Erythroblast (primary cell): ENCODE data around the gene SMIM27.
A peak's percentile ranks its signal among the peaks of the same experiment; 100 is the strongest.
"Not testable (repeated sequence)": the region's sequence is repeated elsewhere in the genome, so short reads cannot be mapped to it uniquely, and the experiment has no call there.

Experiments
- DNase-seq, 2 experiments: peaks; one replicate each; lab custom pipeline; 2025; lab: John Stamatoyannopoulos, UW
- GATA1 ChIP-seq: IDR thresholded peaks from 2 replicates; pipeline ENCODE4 v1.6.1; 2011; ENCODE audit warnings: low read depth, mild to moderate bottlenecking, control low read depth, low read length, moderate library complexity
- POLR2A ChIP-seq: IDR thresholded peaks from 2 replicates; pipeline ENCODE4 v1.6.1; 2011; ENCODE audit warnings: mild to moderate bottlenecking, low read length

The SMIM27 gene, protein sequence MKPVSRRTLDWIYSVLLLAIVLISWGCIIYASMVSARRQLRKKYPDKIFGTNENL

DNA sequence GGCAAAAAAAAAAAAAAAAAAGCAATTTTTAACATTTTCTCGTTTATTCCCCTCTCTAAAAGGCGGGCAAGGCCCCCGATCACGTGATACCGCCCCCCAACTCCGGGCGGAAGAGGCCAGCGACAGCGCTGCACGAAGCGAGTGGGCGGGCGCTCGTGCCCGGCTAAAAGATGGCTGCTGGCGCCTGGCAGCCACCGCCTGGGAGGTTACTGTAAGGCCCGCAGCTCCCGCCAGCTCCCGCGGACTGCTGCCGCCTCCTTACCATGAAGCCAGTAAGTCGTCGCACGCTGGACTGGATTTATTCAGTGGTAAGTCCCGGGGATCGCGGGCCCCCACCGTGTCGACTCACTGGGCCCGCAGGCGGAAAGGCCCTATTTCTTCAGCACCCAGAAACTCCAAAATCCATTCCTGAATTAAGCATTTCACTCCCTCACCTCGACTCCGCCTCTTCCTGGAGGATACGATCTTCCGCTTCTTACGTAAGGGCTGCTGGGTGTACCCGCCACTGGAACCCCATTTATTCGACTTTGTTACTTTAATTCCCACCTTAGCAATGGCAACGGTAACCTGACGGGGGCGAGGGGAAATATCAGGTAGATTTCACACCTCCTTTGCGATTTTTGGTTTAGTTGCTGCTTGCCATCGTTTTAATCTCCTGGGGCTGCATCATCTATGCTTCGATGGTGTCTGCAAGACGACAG is at the start of gene SMIM27, which contains the start of gene TOPORS:
TSS of gene SMIM27 (plus strand) at position 156 of the 701 bp plus-strand sequence. CDS start at position 264, 108 bp downstream.
TSS of gene TOPORS (minus strand) at position 415 of the 701 bp plus-strand sequence. CDS start at position 265, 150 bp downstream.
- DNase-seq, result peak; percentile 95 to 96
- TF ChIP-seq POLR2A, result peak; percentile 93
- TF ChIP-seq GATA1, result no peak

DNA sequence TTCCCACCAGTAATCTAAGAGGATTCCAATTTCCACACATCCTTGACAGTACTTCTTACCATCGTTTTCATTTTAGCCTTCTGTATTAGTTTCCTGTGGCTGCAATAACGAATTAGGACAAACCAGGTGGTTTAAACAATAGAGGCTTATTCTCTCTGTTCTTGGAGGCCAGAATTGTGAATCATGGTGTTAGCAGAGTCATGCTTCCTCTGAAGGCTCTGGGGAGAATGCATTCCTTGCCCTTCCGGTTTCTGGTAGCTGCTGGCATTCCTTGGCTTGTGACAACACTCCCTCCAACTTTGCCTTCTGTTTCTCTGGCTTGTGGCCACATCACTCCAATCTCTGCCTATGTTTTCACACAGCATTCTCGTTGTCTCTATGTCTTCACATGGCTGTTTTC is 49.7 kb upstream of the SMIM27 start:
- no peak for DNase-seq
- TF ChIP-seq GATA1, result no peak

DNA sequence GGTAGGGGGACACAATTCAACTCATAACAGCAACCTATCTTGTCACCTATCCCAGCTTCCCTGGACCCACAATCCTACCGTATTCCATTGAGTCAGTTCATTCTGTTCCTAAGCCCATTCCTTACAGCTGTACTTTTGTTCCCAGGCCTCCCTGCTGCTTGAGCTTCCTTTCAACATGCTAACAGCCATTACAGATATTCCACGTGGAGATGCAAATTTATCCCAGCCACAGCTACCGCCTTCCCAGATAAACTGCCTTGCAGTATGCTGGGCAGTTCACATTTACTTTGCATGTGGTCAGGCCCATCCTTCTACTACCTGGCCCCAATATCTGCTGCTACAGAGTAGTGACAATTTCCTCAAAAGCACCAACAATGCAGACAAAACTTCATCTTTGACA is 49.1 kb upstream of the SMIM27 start:
- no peak for DNase-seq

DNA sequence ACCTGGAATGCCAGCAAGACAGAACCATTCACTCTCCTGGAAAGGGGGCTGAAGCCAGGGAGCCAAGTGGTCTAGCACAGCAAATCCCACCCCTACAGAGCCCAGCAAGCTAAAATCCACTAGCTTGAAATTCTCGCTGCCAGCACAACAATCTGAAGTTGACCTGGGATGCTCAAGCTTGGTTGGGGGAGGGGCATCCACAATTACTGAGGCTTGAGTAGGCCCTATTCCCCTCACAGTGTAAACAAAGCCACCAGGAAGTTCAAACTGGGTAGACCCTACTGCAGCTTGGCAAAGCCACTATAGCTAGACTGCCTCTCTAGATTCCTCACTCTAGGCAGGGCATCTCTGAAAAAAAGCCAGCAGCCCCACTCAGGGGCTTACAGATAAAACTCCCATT is 43.4 kb upstream of the SMIM27 start:
- DNase-seq, result no peak
- TF ChIP-seq GATA1 (no peak), POLR2A (no peak)

More for the DNA sequence above, 49.1 kb upstream of the SMIM27 start:
- TF ChIP-seq GATA1 (no peak), POLR2A (no peak)

DNA sequence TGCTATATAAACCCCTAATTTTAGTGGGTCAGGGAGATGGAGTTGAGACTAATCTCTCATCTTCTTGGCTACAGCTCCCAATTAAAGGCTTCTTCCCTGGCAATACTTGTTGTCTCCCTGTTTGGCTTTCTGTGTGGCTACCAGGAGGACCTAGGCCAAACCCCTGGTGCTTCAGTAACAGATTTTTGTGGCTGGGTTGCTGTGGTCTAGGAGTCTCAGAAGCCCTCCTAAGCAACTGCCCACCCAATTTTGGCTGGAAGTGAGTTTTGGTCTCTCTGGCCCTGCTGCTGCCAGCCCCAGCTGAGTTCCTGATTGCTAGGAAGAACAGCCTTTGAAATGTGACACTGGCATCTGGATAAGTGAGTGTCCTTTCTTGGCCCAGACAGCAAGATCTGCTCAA is 35.9 kb upstream of the SMIM27 start:
- DNase-seq, result no peak
- TF ChIP-seq POLR2A, result no peak
- no peak for TF ChIP-seq GATA1

DNA sequence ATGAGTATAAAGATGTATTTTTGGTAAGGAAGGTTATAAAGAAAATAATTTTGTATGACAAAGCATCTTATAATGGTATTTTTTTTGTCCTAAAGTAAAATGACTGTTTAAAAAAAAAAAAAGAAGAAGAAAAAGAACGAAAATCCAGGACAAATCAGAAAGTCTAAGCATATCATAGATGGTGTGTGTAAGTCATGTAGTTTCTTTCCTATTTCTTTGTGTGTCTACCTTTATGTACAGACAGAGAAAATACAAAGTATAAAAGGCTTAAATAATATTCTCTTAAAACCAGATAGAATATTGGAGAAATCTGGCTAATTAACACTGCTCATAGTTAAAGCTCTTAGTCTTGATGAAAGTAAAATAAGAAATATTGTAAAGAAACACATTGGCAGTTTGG is 33.9 kb upstream of the SMIM27 start:
- TF ChIP-seq POLR2A (no peak), GATA1 (no peak)
- DNase-seq, result no peak

DNA sequence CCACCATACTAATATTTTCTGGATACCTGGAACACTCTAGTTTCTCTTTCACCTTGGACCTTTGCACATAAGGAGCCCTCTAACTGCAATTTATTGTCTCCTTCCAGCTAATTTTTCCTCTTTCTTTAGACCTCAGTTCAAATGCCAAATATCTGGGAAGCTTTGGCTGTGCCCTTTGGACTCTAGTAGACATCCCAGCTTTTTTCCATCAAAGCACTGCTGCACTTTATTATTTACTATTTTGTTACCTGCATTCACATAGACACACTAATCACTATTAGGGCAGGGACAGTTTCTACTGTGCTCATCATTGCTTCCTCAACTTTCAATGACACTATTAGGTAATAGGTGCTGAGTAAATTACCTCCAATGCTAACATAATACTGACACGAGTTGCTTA is 28.2 kb upstream of the SMIM27 start:
- no peak for DNase-seq
- TF ChIP-seq GATA1, result no peak
- TF ChIP-seq POLR2A, result no peak

DNA sequence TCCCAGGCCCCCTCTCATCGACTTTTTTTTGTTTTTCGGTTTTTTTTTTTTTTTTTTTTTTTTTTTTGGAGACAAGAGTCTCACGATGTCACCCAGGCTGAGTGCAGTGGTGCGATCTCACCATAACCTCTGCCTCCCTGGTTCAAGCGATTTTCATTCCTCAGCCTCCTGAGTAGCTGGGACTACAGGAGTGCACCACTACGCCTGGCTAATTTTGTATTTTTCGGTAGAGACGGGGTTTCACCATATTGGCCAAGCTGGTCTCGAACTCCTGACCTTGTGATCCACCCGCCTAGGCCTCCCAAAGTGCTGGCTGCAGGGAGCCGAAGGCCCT is 27.6 kb upstream of the SMIM27 start:
- DNase-seq, result not testable (repeated sequence)

DNA sequence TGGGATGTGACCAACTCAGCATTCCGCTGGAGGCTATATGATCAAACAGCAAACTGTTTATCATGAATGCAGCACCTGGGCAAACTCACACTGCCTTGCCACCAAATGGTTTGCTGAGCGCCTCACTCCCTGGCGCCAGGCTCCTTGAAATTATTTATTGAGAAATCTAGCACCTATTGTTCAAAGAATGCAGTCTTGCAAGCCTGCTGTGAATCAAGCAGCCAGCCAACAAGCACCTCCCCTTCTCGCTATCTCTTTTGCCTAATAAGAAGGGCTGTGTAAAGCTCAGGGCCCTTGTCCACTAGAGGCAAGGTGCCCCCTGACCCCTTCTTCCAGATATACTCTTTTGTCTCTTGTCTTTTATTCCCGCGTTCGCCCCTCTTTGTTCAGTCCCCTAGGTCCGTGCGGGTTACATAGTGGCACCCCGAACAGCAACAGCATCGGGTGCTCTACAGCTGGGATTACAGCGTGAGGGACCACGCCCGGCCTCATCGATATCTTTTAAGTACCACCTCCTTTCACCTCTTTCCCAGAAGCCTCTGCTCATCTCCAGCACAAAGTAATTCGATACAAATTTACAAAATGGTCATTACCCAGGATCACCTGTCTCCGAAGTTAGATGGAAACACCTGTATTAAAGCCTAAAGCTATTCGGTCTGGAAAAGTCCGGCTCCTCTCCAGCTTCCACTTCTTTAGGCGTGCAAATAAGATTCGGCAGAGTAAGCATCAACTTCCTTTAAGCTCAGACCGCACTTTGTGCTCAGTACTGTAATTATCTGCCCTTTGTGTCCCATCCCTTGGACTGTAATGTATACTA is 27.0 kb upstream of the SMIM27 start:
- no peak for TF ChIP-seq POLR2A
- DNase-seq, result peak; percentile 29 to 43

DNA sequence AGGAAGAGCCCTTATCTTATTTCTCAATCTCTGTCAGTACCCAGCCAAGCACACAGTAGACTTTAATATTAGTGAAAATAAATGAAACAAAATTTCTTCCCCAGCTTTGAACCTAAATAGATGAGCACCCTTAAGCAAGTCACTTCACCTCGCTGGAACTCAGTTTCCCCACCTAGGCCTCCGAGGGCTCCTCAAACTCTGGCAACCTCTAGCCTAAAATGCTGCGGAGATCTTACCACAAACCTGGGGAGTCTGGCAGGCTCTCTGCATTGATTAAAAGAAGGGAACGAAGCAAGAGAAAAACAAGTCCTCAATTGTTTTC is 26.5 kb upstream of the SMIM27 start:
- TF ChIP-seq POLR2A (no peak), GATA1 (no peak)
- peak; percentile 57 to 58 for DNase-seq

DNA sequence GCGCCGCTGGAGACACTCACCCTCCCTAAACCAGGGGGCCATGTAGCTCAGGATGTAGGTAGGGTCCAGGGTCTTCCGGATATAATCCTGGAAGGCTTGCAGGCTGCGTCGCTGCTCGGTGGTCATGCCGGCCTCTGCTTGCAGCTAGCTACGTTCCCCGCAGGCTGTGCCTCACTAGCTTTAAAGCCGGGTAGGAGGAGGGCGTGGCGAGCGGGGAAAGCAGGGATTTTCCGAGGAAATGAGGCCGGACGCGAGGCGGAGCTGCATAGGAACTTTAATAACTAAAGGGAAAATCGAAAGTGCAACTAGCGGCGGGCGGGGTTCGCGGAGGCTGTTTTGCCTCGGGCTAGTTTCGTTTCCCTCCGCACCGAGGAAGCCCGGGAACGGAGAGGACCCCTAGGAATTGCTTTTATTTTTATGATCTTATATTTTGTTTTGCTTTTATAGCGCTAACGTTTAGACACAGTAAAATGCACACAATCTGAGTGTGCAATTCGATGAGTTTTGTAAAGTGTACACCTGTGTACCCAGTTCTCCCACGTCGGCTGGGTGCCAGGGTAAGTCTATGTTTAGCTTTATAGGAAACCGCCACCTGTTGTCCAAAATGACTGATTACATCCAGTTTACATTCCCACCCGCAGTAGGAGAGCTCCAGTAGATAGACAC is 26.0 kb upstream of the SMIM27 start, which contains the start of gene RIGI:
TSS of gene RIGI (minus strand) at position 156 of the 666 bp plus-strand sequence. CDS start at position 126, 30 bp downstream.
- peak; percentile 82 to 89 for DNase-seq
- no peak for TF ChIP-seq POLR2A
- no peak for TF ChIP-seq GATA1

DNA sequence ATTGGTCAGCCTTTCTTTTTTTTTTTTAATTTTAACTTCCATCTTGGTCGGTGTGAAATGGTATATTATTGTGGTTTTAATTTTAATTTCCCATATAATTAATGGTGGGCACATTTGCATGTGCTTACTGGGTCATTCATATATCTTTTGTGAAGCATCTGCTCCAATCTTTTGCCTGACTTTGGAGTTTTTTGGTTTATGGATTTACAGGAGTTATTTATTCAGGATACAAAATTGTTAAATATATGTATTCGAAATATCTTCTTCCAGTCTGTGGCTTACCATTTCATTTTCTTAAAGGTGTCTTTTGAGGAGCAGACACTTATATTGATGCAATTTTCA is 25.4 kb upstream of the SMIM27 start:
- TF ChIP-seq GATA1 (no peak), POLR2A (no peak)

DNA sequence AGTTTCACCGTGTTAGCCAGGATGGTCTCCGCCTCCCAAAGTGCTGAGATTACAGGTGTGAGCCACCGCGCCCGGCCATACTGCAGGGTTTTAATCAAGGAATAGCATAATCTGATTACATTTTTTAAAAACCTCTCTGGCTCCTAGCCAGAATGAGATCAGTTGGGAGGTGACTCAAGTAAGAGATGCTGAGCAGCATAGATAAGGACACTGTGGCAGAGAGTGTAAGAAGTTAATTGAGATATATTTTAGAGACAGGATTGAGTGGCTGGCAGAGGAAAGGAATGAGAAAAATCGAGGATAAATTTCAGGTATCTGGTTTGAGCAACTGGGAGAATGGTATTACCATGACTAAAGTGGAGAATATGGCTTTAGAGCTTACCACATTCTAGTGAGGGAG is 18.8 kb upstream of the SMIM27 start:
- TF ChIP-seq GATA1 (no peak), POLR2A (no peak)
- peak; percentile 86 to 88 for DNase-seq

More for the DNA sequence above, 25.4 kb upstream of the SMIM27 start:
- no peak for DNase-seq

DNA sequence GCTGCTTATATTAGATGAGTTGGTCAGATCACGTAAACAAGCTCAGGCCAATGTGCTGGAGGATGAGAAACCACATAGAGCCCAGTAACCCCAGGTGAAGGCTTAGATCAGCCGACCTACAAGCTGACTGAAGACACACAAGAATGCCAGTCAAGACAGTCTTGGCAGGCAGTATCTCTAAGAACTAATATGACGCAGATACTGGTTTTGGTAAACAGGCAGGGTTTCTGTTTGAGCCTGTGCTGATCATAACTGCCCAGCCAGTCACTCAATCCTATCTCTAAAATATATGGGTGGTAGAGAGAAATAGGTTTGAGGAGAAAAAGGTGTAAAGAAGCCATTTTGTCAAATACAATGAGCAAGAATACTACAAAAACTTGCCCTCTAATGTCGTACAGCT is 18.3 kb upstream of the SMIM27 start:
- TF ChIP-seq GATA1, result no peak
- peak; percentile 28 to 56 for DNase-seq
